ENCODE data around the gene NIPBL. TPM values are rescaled to one million over a fixed set of nuclear protein-coding genes. Genes with fewer than 3 reads are reported as not detected.

NIPBL gene
- total RNA-seq, 1 experiment from 2014 or later = 61.3 TPM

DNA sequence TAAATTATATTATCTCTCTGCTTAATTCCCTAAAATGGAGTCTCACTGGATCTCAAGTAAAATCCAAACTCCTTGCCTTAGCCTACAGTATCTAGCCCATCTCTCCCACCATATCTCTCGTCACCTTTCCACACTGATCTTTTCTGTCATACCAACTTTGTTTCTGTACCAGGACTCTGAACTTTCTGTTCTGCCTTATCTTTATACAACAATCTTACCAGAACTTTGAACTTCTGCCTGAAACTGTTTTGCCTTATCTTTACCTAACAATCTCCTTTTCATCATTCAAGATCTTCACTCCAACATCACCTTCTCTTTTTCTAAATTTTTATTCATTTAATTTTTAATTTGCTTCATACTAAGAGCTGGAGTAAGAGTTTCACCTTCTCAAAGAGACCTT, 233.6 kb downstream of the NIPBL start:
- no peak overlapping the region; a peak in 1 of 7 replicates for H3K27ac Mint-ChIP-seq
- Histone ChIP-seq H3K79me1 (ENCODE audit: insufficient read depth, low read depth, low read length, poor library complexity, severe bottlenecking) (no peaks in the 10 kb centered on the region), H2BK5ac (ENCODE audit: insufficient read length, low read length) (no peak overlapping the region), H4K8ac (replicated peaks; ENCODE audit: insufficient read length, low read depth, low read length) (no peak overlapping the region), H2AK5ac (ENCODE audit: insufficient read length, low read length) (no peak overlapping the region), H2BK15ac (ENCODE audit: low read depth, low read length) (no peak overlapping the region), H2BK120ac (ENCODE audit: low read depth, low read length, poor library complexity, severe bottlenecking) (no peak overlapping the region), H3K9me3 (ENCODE audit: control insufficient read depth, low read depth, low read length) (no peaks in the 10 kb centered on the region), H4K5ac (ENCODE audit: insufficient read length, low read depth, low read length) (no peak overlapping the region), H3K27ac (ENCODE audit: insufficient read length, low read depth, low read length) (no peak overlapping the region), H3K56ac (ENCODE audit: insufficient read length, low read depth, low read length) (no peak overlapping the region), H2AFZ (ENCODE audit: low read length) (no peak overlapping the region), H3K14ac (ENCODE audit: insufficient read depth, low read length) (no peak overlapping the region), H3K4me1 (ENCODE audit: insufficient read depth, low read length) (no peaks in the 10 kb centered on the region), H3T11ph (ENCODE audit: low read length) (no peak overlapping the region), H3K23ac (ENCODE audit: insufficient read length, low read depth, low read length) (no peak overlapping the region), H4K91ac (ENCODE audit: insufficient read length, low read depth, low read length) (no peak overlapping the region), H3K79me2 (ENCODE audit: insufficient read depth, low read length) (no peaks in the 10 kb centered on the region), H3K18ac (ENCODE audit: insufficient read length, low read depth, low read length) (no peak overlapping the region), H3K27me3 (ENCODE audit: insufficient read depth, low read length) (no peaks in the 10 kb centered on the region), H4K20me1 (ENCODE audit: control insufficient read depth, insufficient read depth, insufficient read length) (no peaks in the 10 kb centered on the region), H2BK20ac (ENCODE audit: low read depth, low read length, poor library complexity, severe bottlenecking) (no peak overlapping the region), H3K4me2 (ENCODE audit: insufficient read depth, insufficient read length, low read length) (no peak overlapping the region), H3K23me2 (ENCODE audit: insufficient read length, low read depth, low read length, poor library complexity, severe bottlenecking) (no peaks in the 10 kb centered on the region), H2BK12ac (ENCODE audit: insufficient read length, low read depth, low read length) (no peak overlapping the region), H3K4ac (ENCODE audit: low read depth, low read length) (no peak overlapping the region), H3K9ac (ENCODE audit: extremely low read depth, insufficient read length, low read length) (no peak overlapping the region)
- H3K4me1 Mint-ChIP-seq = no peaks in the 10 kb centered on the region
- TF ChIP-seq, protein P1, sequence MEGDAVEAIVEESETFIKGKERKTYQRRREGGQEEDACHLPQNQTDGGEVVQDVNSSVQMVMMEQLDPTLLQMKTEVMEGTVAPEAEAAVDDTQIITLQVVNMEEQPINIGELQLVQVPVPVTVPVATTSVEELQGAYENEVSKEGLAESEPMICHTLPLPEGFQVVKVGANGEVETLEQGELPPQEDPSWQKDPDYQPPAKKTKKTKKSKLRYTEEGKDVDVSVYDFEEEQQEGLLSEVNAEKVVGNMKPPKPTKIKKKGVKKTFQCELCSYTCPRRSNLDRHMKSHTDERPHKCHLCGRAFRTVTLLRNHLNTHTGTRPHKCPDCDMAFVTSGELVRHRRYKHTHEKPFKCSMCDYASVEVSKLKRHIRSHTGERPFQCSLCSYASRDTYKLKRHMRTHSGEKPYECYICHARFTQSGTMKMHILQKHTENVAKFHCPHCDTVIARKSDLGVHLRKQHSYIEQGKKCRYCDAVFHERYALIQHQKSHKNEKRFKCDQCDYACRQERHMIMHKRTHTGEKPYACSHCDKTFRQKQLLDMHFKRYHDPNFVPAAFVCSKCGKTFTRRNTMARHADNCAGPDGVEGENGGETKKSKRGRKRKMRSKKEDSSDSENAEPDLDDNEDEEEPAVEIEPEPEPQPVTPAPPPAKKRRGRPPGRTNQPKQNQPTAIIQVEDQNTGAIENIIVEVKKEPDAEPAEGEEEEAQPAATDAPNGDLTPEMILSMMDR (conservative IDR thresholded peaks at IDR 0.05) = no peak
- no peaks in the 10 kb centered on the region; a peak in 1 of 5 replicates for H3K9me3 Mint-ChIP-seq
- no peak for DNase-seq
- no peaks in the 10 kb centered on the region for H3K27me3 Mint-ChIP-seq (ENCODE audit: low read depth)
- H3K36me3 Mint-ChIP-seq (ENCODE audit: insufficient read depth in 1 of 3, low read depth in 3 of 3) = peaks cover 5 to 23% (median 22%) of the 10 kb centered on the region in 3 experiments; a peak in 6 of 7 replicates
- WGBS (ENCODE audit: extremely low coverage, insufficient read length, low lambda C conversion rate) = no CpG with 5 or more reads among the region's 1 CpG
- no peak overlapping the region for H3K4me3 Mint-ChIP-seq

All from H9 (cell line).